Neural crest cell (in vitro differentiated cells): Measurements from ENCODE around the gene KMT2B. TPM values are rescaled to one million over a fixed set of nuclear protein-coding genes. Genes with fewer than 3 reads are reported as not detected.
A peak's percentile ranks its signal among the peaks of the same experiment; 100 is the strongest.

ENCODE experiments used
- DNase-seq: peaks from one replicate; pipeline ENCODE4 v3.0.0; 2021; ENCODE audit warnings: low read depth, mixed read lengths, low spot score
- H3K27ac Mint-ChIP-seq: one replicate; pipeline ENCODE4 v1.8.0; 2021; ENCODE audit warnings: mild to moderate bottlenecking, mixed read lengths; ENCODE audit not compliant: unreplicated experiment
- H3K27me3 Mint-ChIP-seq: 2 replicates; pipeline ENCODE4 v1.8.0; 2021; ENCODE audit warnings: low read depth, mild to moderate bottlenecking, mixed read lengths
- H3K36me3 Mint-ChIP-seq: 2 replicates; pipeline ENCODE4 v1.8.0; 2021; ENCODE audit warnings: low read depth, mild to moderate bottlenecking, mixed read lengths
- H3K4me1 Mint-ChIP-seq: 2 replicates; pipeline ENCODE4 v1.8.0; 2021; ENCODE audit warnings: mixed read lengths
- H3K4me3 Mint-ChIP-seq: one replicate; pipeline ENCODE4 v1.8.0; 2021; ENCODE audit warnings: mild to moderate bottlenecking, mixed read lengths
- H3K9me3 Mint-ChIP-seq: 2 replicates; pipeline ENCODE4 v1.8.0; 2021; ENCODE audit warnings: mixed read lengths
- total RNA-seq: library from RNA; stranded (reverse); gene quantifications from 2 replicates; pipeline ENCODE4 v1.2.1, GENCODE V29; 2021
- TF ChIP-seq, protein P1 (sequence below): fragments of 200-600 bp; sonication (generic); conservative IDR thresholded peaks from 2 replicates; pipeline ENCODE4 v1.5.0; 2021; ENCODE audit warnings: antibody characterized with exemption, mild to moderate bottlenecking

KMT2B gene
- total RNA-seq, 1 donor from 2014 or later = 60.1 TPM

DNA sequence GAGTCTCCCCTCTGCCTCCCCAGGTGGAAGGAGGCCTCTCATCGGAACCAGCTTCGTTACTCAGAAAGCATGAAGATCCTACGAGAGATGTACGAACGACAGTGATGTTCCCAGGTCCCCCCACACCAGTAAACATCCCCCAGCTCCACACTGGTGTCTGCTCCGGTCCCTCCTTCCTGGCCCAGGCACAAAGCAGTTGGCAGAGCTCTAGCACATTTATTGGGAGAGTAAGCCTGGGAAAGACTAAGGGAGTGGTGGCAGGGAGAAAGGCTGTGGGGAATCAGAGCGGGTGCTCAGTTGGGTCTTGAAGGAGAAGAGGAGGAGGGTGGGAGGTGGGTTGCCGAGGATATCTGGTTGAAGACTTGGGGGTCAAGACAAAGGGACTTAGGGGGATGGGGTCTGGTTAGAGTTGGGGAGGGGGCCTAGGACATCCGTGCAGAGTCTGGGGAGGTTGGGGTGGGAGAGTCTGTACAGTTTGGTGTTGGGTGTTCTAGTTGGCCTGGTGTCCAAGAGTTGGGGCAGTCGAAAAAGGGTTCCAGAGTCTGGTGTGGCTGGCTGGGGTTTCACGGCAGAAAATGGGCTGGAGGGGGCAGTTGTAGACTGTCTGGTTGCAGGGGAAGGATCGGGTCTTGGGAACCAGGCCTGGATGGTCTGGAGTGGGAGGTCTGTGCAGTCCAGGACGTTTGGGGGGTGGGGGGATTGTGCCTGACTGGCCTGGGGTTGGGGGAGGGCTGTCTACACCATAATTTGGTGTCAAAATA, 36.7 kb downstream of the KMT2B start:
- Mint-ChIP-seq H3K4me3 (peak overlapping the region; percentile 72), H3K27me3 (peaks cover 2% of the 10 kb centered on the region), H3K9me3 (no peaks in the 10 kb centered on the region), H3K27ac (no peak overlapping the region), H3K4me1 (peaks cover 23% of the 10 kb centered on the region), H3K36me3 (no peaks in the 10 kb centered on the region)
- no peak for DNase-seq
- TF ChIP-seq, protein P1, sequence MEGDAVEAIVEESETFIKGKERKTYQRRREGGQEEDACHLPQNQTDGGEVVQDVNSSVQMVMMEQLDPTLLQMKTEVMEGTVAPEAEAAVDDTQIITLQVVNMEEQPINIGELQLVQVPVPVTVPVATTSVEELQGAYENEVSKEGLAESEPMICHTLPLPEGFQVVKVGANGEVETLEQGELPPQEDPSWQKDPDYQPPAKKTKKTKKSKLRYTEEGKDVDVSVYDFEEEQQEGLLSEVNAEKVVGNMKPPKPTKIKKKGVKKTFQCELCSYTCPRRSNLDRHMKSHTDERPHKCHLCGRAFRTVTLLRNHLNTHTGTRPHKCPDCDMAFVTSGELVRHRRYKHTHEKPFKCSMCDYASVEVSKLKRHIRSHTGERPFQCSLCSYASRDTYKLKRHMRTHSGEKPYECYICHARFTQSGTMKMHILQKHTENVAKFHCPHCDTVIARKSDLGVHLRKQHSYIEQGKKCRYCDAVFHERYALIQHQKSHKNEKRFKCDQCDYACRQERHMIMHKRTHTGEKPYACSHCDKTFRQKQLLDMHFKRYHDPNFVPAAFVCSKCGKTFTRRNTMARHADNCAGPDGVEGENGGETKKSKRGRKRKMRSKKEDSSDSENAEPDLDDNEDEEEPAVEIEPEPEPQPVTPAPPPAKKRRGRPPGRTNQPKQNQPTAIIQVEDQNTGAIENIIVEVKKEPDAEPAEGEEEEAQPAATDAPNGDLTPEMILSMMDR = no peak

DNA sequence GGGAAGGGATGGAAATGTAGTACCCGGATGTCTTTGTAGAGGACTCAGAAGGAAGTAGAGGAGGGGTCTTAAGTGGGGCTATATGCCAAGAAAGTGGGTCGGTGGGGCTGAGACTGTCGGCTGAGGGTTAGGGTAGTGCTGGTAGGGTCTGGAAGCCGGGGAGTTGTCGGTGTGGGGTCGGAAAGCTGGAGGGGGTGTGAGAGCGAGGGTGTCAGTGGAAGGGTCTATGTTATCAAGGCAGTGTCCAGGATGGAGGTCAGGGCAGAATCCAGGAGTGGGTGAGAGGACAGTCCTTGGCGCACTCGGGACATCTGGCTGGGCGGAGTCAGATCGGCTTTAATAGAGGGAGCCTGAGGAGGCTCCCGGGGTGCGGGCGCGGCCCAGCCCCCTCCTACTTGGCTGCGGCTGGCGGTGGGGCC, 37.3 kb downstream of the KMT2B start:
- TF ChIP-seq, protein P1 = no peak
- Mint-ChIP-seq H3K9me3 (no peaks in the 10 kb centered on the region), H3K27ac (no peak overlapping the region), H3K4me3 (peak overlapping the region; percentile 72), H3K27me3 (peaks cover 2% of the 10 kb centered on the region), H3K4me1 (peaks cover 25% of the 10 kb centered on the region), H3K36me3 (no peaks in the 10 kb centered on the region)
- DNase-seq = no peak

DNA sequence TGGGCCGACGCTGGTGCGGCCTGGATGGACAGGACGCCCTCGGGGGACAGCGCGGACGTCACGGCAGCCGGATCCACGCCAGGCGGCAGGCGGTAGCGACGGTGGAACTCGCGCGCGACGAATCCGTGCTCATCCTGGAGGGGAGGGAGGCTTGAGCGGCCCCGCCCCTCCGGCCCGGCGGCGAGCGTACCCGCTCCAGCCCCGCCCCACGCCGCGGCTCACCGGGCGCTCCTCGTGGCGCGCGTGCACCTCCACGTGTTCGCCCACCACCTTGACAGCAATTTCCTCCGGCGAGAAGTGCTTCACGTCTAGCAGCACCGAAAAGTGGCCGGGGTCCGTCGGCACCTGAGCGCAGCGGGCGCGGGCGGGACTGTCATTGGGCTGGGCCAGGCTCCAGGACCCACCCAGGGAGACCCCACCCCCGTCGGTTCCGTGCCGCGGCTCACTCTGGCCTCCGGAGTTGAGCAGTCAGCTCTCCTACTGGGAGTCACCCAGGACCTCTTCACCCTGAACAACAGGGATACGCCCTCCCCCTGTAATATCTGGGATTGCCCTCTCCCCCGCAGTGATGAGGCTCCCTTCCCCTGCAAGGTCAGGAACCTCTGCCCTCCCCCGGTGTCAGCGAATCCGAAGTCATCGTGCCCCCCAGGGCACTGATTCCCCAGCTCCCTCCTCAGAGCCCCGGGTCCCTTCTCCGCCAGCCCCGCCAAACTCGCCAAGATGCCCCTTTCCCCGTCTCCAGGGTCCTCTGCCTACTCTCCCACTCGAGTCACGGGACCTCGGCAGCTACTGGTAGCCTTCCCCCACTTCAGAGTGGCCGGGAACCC, 38.0 kb downstream of the KMT2B start:
- H3K4me3 Mint-ChIP-seq = peak overlapping the region; percentile 84
- no peaks in the 10 kb centered on the region for H3K9me3 Mint-ChIP-seq
- H3K36me3 Mint-ChIP-seq = no peaks in the 10 kb centered on the region
- no peak for DNase-seq
- TF ChIP-seq, protein P1 = no peak
- H3K27ac Mint-ChIP-seq = no peak overlapping the region
- H3K4me1 Mint-ChIP-seq = peaks cover 25% of the 10 kb centered on the region
- peaks cover 2% of the 10 kb centered on the region for H3K27me3 Mint-ChIP-seq

DNA sequence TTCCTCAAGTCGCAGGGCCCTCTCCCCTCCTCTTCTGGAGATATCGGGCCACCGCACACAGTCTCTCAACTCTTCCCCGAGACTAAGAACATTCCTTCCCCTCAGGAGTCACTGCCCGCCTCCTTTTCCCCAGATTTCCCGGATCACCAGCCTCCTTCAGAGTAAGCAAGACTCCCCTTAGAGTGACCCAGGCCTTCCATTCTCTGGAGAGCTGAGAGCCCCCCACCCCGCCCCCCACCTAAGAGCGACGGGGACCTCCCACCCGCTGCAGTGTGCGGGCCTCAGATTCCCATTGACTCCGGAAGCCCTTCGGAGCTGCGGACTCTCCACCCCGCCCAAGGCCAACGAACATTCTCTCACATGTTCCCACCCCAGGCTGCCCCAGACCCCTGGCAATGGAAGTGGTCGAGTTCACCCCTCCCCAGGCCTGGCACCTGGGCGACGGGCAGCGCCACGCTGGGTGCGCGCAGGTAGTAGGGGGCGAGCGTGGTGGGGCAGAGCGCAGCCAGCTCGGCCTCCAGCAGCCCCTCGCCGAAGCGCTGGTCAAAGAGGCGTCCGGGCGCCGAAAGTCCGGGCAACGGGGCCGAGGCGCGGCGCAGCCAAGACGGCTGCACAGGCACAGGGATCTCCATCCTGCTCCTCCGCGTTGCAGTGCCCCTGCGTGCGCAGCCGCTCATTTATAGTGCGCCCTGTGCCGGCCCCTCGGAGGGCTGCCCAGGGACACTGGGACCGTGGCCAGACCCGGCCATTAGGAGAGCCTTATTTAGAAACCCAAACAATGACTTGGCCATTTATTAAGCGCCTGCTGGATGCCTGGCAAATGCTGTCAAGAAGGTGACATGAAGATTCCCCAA, 38.8 kb downstream of the KMT2B start, which contains the start of gene HSPB6:
HSPB6 (minus strand) TSS at position 653 of the 854 bp plus-strand sequence; CDS start at position 632, 21 bp downstream.
- DNase-seq = no peak
- no peaks in the 10 kb centered on the region for H3K36me3 Mint-ChIP-seq
- TF ChIP-seq, protein P1 = no peak
- H3K4me3 Mint-ChIP-seq = peak within 1 kb of the TSS; percentile 97
- H3K9me3 Mint-ChIP-seq = no peaks in the 10 kb centered on the region
- peaks cover 2% of the 10 kb centered on the region for H3K27me3 Mint-ChIP-seq
- peaks cover 25% of the 10 kb centered on the region for H3K4me1 Mint-ChIP-seq
- H3K27ac Mint-ChIP-seq = peak within 1 kb of the TSS; percentile 90

DNA sequence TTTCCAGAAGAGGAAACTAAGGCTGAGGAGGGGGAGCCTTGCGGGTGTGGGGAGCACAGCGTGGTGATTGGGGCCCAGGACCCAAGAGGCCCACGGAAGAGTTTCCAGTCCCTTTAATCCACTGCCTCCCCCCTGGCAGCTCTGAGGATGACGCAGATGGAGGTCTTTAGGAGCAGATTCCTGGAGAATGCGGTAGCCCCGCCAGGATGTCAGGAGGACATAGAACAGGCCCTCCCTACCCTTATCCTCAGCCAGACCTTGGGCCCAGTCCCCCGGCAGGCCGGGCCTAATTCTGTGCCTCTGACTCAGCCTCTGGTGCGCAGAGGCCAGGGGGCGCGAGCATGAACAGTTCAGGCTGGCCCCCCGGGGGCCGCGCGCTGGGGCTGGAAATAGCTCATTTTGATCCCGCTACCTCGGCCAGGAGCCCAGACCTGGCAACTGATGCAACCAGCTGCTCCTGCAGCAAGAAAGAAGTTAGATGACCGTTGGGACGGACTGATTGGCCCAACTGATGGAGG, 39.5 kb downstream of the KMT2B start:
- peaks cover 2% of the 10 kb centered on the region for H3K27me3 Mint-ChIP-seq
- H3K4me1 Mint-ChIP-seq = peaks cover 25% of the 10 kb centered on the region
- H3K4me3 Mint-ChIP-seq = peak overlapping the region; percentile 97
- peak overlapping the region; percentile 90 for H3K27ac Mint-ChIP-seq
- H3K36me3 Mint-ChIP-seq = peaks cover 4% of the 10 kb centered on the region
- no peaks in the 10 kb centered on the region for H3K9me3 Mint-ChIP-seq
- no peak for DNase-seq
- TF ChIP-seq, protein P1 = no peak
